Measurements from ENCODE around the gene PRRC2A.

DNA sequence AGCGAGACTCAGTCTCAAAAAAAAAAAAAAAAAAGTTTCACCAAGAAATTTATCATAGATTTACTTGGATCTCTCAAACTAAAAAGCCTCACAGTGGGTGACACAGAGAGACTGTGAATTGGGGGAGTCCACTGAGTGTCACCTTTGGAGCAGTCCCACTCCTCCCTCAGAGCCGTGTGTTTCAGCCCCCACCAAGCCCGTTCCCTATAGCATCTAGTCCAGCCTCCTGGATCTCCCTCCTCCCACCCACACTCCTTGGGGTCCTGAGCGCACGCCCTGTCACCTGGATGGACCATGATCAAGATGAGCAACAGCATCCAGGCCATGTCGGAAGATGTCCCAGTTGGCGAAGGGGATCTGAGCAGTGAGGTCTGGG is 28.1 kb upstream of the PRRC2A start:
- no peak for TF ChIP-seq POLR2A (IDR thresholded peaks at IDR 0.05; ENCODE audit: low read length)
- TF ChIP-seq GATA1 (IDR thresholded peaks at IDR 0.05; ENCODE audit: low read depth, low read length), result no peak
